Measurements from ENCODE around the gene VAV3.

The VAV3 gene

DNA sequence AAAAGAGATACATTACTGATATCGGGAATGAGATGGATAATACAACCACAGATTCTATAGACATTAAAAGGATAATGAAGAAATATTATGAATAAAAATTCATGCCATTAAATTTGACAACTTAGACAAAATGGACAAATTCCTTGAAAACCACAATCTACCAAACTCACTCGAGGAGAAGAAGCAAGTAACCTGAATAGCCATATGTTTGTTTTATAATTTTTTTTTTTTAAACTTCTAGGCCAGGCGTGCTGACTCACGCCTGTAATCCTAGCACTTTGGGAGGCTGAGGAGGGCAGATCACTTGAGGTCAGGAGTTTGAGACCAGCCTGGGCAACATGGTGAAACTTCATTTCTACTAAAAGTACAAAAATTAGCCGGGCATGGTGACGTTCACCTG is 327.9 kb downstream of the VAV3 start:
- no peak for DNase-seq (ENCODE audit: low spot score)

DNA sequence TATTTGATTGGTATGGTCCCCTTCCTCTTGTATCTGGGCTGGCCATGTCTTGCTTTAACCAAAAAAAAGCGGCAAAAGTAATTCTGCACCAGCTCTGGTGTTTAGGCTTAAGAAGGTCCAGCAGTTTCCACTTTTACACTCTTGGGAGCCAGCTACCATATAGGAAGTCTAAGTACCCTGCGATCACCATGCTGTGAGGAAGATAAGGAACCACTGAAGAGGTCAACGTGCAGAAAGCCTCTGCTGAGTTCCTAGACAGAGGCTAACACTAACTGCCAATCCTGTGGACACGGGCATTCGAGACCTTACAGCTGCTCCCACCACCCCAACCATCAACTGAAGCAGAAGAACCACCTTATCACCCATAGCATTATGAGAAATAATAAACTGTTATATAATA is 331.4 kb downstream of the VAV3 start:
- DNase-seq (ENCODE audit: low spot score): no peak

DNA sequence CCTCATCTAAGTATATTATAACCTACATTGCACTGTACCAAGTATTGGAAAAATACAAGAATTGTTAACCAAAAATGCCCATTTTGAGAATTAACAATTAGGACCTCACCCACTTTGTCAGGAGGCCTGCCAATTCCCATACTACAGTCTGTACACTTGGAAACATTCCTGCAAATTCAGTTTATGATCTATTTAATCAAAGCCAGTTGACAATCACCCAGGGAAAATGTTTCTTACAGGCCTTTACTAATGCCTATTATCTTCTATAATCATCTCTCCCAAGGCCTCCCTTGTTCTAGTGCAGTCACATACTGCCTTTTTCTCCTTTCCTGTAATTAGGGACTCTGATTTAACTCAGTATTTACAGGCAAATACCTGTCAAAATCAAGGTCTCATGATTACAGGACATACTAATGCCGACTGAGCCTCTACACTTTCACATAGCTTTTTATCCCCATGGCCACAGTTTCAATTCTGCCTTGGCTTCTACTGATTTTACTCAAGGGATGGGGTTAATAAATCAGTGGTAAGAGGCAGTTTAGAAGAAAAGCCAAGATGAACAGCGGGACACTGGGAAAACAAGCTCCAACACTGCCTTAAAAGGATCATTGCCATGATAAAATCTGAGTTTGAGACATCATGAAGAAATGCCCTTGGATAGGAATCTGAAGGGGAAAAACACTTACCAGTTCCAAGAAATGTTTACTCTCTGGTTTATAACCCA is 338.7 kb downstream of the VAV3 start:
- DNase-seq (ENCODE audit: low spot score): no peak

DNA sequence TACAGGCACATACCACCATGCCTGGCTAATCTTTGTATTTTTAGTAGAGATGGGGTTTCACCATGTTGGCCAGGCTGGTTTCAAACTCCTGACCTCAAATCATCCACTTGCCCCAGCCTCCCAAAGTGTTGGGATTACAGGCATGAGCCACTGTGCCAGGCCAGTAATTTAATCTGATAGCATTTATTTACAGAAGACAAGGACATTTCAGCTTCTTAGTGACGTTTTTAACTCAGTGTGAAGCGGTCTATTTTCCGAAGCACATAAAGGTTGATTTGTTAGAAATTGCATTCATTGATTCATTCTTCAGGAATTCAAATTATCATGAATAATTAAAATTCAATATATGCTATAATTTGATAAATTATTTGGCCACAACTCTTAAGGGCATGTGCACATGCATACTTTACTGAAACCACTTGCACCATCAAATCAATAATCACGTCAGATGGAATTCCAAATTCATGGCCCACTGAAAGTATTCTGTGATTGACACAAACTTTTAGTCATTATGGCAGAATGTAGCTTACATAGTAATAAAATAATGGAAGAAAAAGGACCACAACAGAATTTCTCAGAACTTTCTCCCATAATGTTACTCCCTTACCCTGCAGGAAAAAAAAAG is 339.5 kb downstream of the VAV3 start:
- DNase-seq (ENCODE audit: low spot score): no peak

DNA sequence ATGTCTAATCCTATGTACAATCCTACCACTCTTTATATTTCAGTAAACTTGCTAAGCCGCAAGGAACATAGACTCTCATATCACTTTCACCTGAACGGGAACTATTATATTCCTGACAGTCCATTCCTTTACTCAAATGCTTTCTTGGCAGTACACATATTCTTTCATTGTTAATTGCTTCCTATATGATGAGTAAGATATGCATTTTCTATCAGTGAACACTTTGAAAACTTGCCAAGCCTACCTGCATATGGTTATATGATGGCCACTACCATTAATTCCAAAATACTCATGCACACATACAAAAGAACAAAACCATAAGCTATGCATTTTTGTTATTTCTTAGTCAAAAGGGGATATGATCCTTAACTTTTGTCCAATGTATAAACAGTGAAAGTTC is 341.5 kb downstream of the VAV3 start:
- no peak for DNase-seq (ENCODE audit: low spot score)

DNA sequence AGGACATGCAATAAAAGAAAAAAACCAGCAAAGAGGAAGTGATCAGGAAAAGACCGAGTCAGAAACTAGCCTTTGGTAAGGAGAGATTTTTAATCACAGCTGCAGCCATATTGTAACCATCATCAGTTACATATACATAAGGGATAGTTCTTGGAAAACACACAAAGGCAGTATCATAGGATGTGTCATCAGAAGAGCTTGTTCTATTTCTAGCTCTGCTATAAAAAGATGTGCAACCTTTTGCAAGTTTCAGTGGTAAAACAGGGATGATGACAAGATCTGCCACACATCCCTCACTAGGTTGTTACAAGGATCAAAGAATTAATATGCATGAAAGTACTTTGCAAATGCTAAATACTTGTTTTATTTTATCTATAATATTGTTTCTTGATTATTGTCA is 342.0 kb downstream of the VAV3 start:
- no peak for DNase-seq (ENCODE audit: low spot score)

DNA sequence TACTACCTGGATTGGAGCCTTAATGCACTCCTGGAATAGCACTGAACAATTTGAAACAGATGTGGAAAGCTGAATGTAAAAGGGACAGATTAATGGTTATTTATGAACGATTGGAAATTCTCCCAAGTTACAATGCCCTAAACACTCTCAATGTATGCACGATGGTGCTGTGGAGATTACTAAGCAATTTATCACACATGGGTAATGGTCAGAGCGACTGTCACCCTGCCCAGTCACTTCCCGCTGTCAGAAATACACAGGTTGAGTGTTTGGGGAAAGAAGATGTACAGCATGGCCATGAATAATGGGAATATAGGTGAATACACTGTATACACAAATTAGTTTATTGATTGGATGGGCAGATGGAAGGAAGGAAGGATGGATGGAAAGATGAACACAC is 342.4 kb downstream of the VAV3 start:
- no peak for DNase-seq (ENCODE audit: low spot score)

DNA sequence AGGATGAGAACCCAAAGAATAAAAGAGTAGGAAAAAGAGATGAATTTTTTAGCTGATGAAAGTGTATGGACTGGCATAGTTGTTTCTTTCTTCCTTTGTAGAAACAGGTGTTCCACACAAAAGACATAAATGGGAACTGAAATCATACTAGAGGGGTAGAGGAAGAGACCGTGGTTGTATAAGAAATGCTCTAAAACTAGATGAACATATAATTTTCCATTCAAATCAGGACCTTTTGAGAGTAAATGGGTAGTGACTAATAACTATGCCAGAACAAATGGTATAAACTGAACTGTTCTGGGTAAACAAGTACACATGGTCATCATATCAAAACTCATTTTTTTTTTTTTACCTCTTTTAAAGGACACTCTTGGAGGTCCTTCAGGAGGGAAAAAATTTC is 344.2 kb downstream of the VAV3 start:
- DNase-seq (ENCODE audit: low spot score): no peak

DNA sequence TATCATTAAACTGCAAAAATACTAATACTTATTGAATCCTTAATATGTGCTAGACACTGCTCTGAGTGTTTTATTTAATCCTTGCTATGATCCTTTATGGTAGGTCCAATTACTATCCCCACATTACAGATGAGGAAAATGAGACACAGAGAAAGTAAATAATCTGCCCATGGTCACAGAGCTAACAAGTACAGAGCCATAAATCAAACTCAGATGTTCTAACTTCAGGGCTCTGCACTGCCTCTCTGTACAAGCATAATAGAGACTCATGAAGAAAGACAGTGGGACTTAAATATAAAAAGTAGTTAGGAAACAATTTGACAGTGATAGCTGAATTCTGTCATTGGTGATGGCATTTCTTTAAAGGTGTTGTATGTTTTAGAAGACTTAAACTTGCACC is 346.4 kb downstream of the VAV3 start:
- no peak for DNase-seq (ENCODE audit: low spot score)

DNA sequence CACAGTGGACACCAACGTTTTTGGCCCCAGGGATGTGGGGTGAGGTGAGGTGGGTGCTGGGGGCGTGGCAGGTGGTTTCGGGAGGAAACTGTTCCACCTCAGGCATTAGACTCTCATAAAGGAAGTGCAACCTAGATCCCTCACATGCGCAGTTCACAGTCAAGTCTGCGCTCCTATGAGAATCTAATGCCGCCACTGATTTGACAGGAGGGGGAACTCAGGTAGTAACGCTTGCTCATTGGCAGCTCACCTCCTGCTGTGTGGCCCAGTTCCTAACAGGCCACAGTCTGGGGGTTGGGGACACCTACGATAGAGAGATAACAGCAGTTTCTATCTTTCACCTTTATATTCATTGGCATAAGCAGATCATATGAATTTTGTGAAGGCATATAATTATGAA is 347.1 kb downstream of the VAV3 start:
- no peak for DNase-seq (ENCODE audit: low spot score)

DNA sequence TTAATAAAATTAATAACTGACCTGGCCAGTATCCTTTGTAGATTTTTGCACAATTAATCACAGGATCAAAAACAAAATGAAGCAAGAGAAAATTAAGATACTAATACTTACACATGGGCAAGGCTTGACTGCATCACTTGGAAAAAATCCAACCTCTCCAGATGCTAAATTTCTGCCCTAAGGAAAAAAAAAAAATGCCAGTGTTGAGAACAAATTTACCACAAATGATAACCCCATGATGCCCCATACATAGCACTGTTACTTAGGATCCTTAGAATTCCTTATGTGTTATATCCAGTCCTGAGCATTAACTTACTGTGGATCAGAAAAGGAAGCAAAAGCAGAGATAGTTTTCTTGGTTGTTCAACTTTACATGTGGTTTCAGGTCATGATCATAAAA is 347.5 kb downstream of the VAV3 start:
- DNase-seq (ENCODE audit: low spot score): no peak

DNA sequence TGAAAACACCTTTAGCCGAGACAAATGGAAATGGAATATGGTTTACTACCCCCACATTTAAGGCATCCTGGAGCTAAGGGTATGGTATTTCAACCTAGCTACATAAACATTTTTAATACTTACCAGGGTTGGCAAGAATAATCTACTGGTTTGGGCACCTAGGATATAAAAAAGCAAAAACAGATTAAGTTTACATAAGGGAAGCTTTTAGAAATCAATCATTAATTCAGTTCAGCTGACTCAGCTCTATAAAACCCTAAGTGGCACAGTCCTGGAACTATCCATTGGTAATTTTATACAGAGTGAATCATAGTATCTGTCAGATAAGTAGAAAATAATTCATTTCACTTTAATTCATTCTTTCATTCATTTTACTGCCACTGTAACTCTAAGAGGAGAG is 355.2 kb downstream of the VAV3 start:
- no peak for DNase-seq (ENCODE audit: low spot score)

DNA sequence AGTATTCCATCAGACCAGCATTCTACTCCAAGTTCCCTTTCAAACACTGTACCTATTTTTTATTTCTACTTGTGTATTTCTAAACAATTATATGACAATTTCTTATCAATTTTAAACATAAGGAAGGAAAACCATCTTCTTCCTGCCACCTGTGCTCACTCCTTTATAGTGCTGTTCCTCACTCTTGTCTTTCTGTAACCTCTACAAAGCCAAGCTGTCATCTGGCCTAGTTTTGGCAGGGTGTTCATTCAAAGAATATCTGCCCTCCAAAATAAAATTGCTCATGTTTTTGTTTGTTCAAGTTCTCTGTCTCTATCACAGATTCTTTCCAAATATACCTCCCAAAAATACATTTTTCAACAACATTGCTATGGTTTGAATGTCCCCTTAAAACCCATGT is 360.2 kb downstream of the VAV3 start:
- no peak for DNase-seq (ENCODE audit: low spot score)

DNA sequence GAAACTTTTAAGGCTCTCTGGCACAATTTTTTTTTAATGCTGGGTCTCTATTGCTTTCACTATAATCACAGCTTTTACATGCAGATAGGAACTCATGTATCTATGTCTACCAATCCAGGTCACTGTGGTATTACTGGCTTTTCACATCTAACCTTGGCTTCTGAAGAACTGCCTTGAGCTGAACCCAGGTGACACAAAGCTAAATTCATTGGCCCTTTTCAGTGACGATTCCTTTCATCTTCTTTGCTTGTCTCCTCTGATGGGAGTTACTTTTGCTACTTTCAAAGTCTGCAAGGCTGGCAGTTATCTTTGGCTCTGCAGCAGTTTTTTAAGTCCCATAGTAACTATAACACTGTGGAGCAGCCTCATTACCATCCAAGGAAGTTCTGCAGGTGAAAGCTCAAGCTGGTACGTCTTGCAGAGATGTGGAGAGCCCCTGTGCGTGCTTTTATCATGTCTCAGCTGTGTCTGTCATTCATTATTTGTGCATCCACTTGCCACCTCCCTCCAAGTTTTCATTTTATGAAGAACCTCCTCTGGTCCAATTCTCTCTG is 364.3 kb downstream of the VAV3 start:
- no peak for DNase-seq (ENCODE audit: low spot score)

DNA sequence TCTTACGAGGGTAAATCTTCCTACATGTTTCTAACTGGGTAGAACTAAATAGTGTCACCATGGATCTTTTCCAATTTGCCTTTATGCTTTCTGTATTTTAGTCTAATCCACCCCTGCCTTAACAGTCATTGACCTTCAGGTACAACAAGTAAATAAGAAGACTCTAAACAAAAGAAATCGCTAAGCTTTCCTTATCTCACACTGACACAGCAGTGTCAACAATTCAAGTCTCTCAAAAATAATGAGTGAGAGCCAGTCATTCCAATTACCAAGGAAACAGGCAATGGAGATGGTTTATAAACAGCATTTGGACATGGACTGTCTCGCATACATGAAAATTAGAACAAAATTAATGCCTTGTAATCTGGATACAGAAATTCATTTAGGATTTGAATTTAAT is 365.8 kb downstream of the VAV3 start:
- no peak for DNase-seq (ENCODE audit: low spot score)

DNA sequence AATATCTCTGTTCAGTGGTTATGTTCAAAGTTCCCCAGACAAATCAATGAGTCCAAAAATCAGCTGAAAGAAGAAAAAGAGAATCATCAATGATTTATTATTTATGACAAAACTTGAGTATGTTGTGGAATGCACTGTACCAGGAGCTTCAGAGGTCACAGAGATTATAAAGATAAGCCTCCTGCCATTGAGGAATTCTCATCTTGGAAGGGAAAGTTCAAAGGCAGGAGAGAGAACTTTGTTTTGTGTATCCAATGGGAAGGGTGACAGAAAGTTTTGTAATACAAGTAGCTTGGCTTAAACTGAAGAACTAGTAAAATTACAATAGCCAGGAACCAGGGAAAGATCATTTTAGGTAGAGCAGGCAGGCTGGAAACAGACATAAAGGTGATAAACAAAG is 367.7 kb downstream of the VAV3 start:
- DNase-seq (ENCODE audit: low spot score): no peak

DNA sequence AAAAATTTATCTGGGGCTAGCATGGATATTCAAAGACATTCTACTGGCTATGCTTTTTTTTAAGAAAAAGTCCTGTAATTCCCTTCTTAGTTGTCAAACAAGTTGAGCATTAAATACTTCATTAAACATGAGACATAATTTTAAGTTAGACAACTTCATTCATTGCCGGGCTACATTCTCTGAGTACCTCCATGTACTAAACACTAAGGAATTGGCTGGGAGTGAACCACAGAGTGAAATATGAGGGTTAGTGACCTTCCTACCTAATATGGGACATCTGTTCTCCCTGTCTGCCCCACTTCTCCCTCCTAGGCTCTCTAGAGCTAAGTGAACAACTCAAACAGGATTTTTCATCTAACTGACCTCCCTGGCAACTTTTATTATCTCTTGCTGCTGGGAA is 370.4 kb downstream of the VAV3 start:
- no peak for DNase-seq (ENCODE audit: low spot score)

DNA sequence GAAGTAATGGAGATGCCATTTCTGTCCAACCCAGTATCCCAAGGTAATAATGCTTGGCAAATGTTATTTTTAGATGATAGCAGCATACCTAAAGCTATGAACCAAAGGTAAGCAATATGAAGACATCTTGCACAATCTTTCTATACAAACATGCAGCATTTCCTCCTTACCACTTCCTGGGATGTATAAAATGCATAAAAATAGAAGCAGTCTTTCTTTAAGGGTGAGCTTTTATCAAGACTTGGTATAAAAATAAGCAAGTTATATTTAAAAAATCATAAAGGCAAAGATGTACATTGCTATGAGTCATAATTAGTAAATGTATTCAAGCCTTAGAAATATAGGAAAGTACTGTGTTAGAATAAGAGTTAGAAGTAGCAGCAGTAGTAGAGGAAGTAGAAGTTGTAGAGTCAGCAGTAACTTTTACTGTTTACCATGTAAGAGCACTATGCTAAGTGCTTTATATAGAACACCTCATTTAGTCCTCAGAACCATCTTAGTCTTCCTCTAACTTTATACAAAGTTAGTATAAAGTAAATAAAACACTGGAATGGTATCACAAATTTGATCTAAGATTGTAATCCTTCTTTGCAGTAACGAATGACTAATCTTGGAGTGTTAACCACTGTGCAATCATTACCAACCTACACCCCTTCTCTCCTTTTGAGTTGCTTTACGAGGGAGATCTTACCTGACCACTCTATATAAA is 371.3 kb downstream of the VAV3 start:
- DNase-seq (ENCODE audit: low spot score): no peak

DNA sequence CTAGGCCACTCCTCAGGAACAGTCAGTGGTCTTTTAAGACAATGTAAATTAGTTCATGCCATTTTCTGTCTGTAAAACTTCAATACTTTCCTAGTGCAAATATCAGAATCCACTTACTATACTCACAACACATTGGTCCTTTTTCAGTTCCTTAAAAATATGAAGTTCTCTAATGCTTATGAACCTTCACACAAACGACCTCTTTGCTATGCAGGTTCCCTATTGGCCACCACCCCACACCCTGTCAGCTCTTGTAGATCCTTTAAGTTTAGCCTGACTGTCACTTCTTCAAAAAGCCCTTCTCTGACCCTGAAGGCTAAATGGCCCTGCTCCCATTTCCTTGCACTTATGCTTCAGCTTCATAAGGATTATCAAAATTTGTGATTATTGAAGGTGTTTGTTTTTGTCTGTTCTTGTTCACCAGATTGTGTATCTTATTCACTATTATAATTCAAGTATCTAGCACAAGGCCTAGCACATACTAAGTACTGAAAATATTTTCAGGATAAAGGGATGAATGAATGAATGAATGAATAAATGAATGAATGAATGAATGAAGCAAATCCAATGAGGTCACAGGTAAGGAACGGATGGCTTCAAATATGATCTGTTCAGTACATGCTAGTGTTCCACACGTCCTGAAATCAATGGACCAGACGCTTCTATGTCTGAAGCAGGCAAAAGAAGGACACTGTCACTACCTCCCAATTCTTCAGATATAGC is 373.9 kb downstream of the VAV3 start:
- DNase-seq (ENCODE audit: low spot score): no peak

DNA sequence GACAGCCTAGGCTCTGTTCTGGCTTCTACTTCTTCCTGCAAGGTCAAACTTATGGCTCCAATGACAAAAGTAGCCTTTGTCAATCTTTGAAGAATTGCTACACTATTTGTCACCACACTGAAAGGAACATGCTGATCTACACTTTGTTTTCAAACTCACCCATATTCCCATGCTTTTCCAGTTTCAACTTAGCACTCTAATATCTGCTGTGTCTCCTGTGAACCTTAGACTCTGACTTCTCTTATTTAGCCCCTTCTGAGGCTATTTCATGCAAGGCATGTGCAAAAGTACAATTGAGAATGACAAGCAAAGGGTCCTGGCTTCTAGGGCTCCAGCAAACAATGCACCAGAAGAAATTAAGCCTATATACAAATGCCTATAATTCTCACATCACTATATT is 374.9 kb downstream of the VAV3 start:
- no peak for DNase-seq (ENCODE audit: low spot score)

DNA sequence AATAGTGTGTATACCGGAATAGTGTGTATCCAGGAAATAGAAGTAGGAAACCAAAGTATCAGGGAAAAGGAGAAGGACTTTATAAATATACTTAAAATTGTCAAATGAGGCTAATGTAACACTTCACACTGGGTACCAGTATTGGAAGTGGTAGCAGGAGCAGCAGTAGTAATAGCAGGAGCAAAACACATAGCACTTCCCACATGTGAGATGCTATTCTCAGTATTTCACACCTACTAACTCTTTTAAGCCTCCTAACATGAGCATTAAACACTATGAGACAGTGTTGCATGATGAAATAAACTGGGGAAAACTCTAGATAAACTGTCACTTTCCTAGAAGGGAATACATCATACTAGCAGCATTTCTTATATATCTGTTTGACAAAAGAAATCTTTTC is 376.7 kb downstream of the VAV3 start:
- DNase-seq (ENCODE audit: low spot score): no peak

DNA sequence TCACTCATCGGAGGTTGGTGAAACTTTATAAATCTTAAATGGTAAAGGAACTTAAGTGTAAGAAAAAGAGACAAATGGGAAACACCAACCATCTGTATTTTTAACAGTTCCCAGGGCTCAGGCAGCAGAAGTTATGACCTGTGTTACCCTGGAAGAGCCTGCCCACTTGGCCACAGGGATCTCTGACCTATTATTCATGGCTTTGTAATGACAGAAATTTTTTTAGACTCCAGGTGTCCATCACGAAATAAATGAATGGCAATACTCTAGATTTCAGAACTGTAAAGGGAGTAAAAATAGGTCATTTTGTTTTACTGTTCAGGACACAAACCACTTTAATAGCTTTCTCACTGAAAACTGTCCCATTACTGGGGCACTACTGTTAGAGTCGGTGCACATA is 389.8 kb downstream of the VAV3 start:
- no peak for DNase-seq (ENCODE audit: low spot score)

DNA sequence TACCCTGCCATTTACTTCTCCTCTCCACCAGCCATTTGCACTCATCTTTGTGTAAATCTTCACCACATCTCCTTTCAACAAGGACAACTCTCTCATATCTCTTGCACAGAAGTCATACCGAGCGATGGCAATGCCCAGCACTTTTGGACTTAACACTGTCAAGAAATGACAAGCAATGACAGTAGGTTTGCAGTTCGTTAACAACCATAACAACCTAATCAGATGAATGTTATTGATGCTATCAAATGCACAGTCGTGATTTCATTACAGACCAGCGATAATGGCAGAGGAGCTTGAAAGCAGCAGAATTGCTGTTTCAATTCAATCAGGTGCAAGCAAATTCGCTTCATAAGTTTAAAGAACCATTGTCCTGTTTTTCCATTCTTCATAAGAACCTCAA is 390.9 kb downstream of the VAV3 start:
- DNase-seq (ENCODE audit: low spot score): no peak

Measured in RKO (cell line).